GM12878 (cell line): ENCODE results near the gene RANBP1. TPM values are rescaled to one million over a fixed set of nuclear protein-coding genes. Genes with fewer than 3 reads are reported as not detected.

Source experiments
- ATAC-seq: fragments of 200-7000 bp; cut with Tn5 transposase; 3 replicates; pipeline ENCODE4 v1.9.1; 2020; ENCODE audit warnings: mild to moderate bottlenecking, moderate library complexity
- BruUV-seq: library from RNA; stranded (reverse); fragments of 400-500 nt; replicated peaks from 2 replicates; lab custom pipeline; 2021; lab: Mats Ljungman, UMichigan
- CTCF ChIA-PET: fragments of 300-600 bp; sonication (Branson Sonifier 250); formaldehyde crosslinking; extraction: SDS; loops from one replicate; lab custom pipeline; 2021; ENCODE audit warnings: inconsistent platforms; lab: Yijun Ruan, JAX
- POLR2A ChIA-PET: fragments of 350-600 bp; formaldehyde crosslinking; extraction: SDS; loops from one replicate; lab custom pipeline; 2021; ENCODE audit warnings: inconsistent platforms; lab: Charles Lee
- RAD21 ChIA-PET: fragments of 300-600 bp; sonication (Branson Sonifier 250); formaldehyde crosslinking; loops from one replicate; lab custom pipeline; 2023; ENCODE audit warnings: antibody characterized with exemption; ENCODE audit not compliant: unreplicated experiment; lab: Charles Lee
- SMC1A ChIA-PET: fragments of 300-600 bp; sonication (Branson Sonifier 250); formaldehyde crosslinking; loops from one replicate; lab custom pipeline; 2023; ENCODE audit not compliant: unreplicated experiment, uncharacterized antibody; lab: Charles Lee
- DNase-seq: peaks from one replicate; pipeline ENCODE4 v3.0.0-alpha.2; 2011; ENCODE audit warnings: low read depth, low spot score
- FAIRE-seq: peaks from 3 replicates; lab custom pipeline; 2011; peaks lifted over from hg19 to GRCh38; lab: Jason Lieb, UNC
- H2AFZ ChIP-seq: 2 replicates; pipeline ENCODE4 v1.6.0; 2011; ENCODE audit warnings: low read depth, low read length, control low read depth; ENCODE audit not compliant: control insufficient read depth
- H3K27ac ChIP-seq: 2 replicates; pipeline ENCODE4 v1.5.1; 2011; ENCODE audit warnings: control low read depth; ENCODE audit not compliant: control insufficient read depth, insufficient read depth
- H3K27me3 ChIP-seq, 2 experiments: replicated peaks in 1 of 2; 2 replicates each; pipeline versions ENCODE4 v1.6.0 to v1.6.1; 2011; ENCODE audit warnings: low read length in 1 of 2; ENCODE audit not compliant: control insufficient read depth in 2 of 2, insufficient read depth in 2 of 2
- H3K36me3 ChIP-seq, 2 experiments: 2 replicates each; pipeline ENCODE4 v1.5.1; 2011; ENCODE audit warnings: low read length in 1 of 2; ENCODE audit not compliant: control insufficient read depth in 2 of 2, insufficient read depth in 2 of 2
- H3K4me1 ChIP-seq: 2 replicates; pipeline ENCODE4 v1.6.1; 2011; ENCODE audit warnings: mild to moderate bottlenecking, low read length, moderate library complexity, mixed read lengths; ENCODE audit not compliant: control insufficient read depth, insufficient read depth
- H3K4me2 ChIP-seq: 2 replicates; pipeline ENCODE4 v1.6.0; 2011; ENCODE audit warnings: control low read depth; ENCODE audit not compliant: control insufficient read depth, insufficient read depth
- H3K4me3 ChIP-seq: fragments of 200-600 bp; sonication (generic); 2 replicates; pipeline ENCODE4 v1.5.1; 2016
- H3K79me2 ChIP-seq: 2 replicates; pipeline ENCODE4 v1.6.0; 2011; ENCODE audit warnings: low read length; ENCODE audit not compliant: control insufficient read depth, insufficient read depth
- H3K9ac ChIP-seq: 2 replicates; pipeline ENCODE4 v1.8.0; 2011; ENCODE audit warnings: low read length, control low read depth, mixed read lengths; ENCODE audit not compliant: control insufficient read depth, insufficient read depth
- H3K9me3 ChIP-seq: replicated peaks from 3 replicates; pipeline ENCODE4 v1.5.1; 2011; ENCODE audit warnings: mild to moderate bottlenecking, low read length; ENCODE audit not compliant: control insufficient read depth, insufficient read depth
- H4K20me1 ChIP-seq: 2 replicates; pipeline ENCODE4 v1.6.0; 2011; ENCODE audit not compliant: control insufficient read depth, insufficient read depth
- CUX1 ChIP-seq: IDR thresholded peaks from 2 replicates; pipeline ENCODE4 v1.6.1; 2012; ENCODE audit warnings: improper control_type of control experiment, low read depth, low read length; ENCODE audit not compliant: insufficient replicate concordance
- EP300 ChIP-seq, 2 experiments: fragments of 150-350 bp in 1 of 2; IDR thresholded peaks; 2 replicates each; pipeline ENCODE4 v1.6.1; 2011 to 2012; ENCODE audit warnings: low read depth in 2 of 2, low read length in 2 of 2, borderline replicate concordance in 1 of 2, improper control_type of control experiment in 1 of 2, inconsistent platforms in 1 of 2; ENCODE audit not compliant: control insufficient read depth in 1 of 2
- ESRRA ChIP-seq: IDR thresholded peaks from 2 replicates; pipeline ENCODE4 v1.6.1; 2012; ENCODE audit warnings: mild to moderate bottlenecking, low read length, improper control_type of control experiment
- HDAC6 ChIP-seq: fragments of 200-600 bp; sonication (generic); IDR thresholded peaks from one replicate; pipeline ENCODE4 v1.8.0; 2017; ENCODE audit warnings: antibody characterized with exemption; ENCODE audit not compliant: unreplicated experiment
- MYB ChIP-seq: fragments of 150-350 bp; IDR thresholded peaks from 2 replicates; pipeline ENCODE4 v1.6.1; 2014; ENCODE audit warnings: mild to moderate bottlenecking, low read depth, low read length, borderline replicate concordance
- NKRF ChIP-seq: fragments of 450-650 bp; conservative IDR thresholded peaks from 2 replicates; pipeline ENCODE4 v1.6.1; 2017; ENCODE audit warnings: mild to moderate bottlenecking, moderate library complexity
- PML ChIP-seq: IDR thresholded peaks from 2 replicates; pipeline ENCODE4 v1.6.1; 2012; ENCODE audit warnings: low read length, inconsistent platforms
- RELB ChIP-seq: fragments of 450-650 bp; IDR thresholded peaks from 2 replicates; pipeline ENCODE4 v1.6.1; 2017; ENCODE audit warnings: low read depth, mild to moderate bottlenecking, moderate library complexity
- SP1 ChIP-seq: IDR thresholded peaks from one replicate; pipeline ENCODE4 v1.6.1; 2011; ENCODE audit warnings: low read depth, low read length
- SREBF2 ChIP-seq: IDR thresholded peaks from 2 replicates; pipeline ENCODE4 v1.6.1; 2012; ENCODE audit warnings: mild to moderate bottlenecking, low read length
- ZBED1 ChIP-seq: IDR thresholded peaks from 2 replicates; pipeline ENCODE4 v1.6.1; 2016; ENCODE audit warnings: borderline replicate concordance
- ZSCAN29 ChIP-seq: fragments of 450-650 bp; IDR thresholded peaks from 2 replicates; pipeline ENCODE4 v1.6.1; 2017; ENCODE audit warnings: mild to moderate bottlenecking, moderate library complexity
- WGBS: methylation state at CpG from one replicate; pipeline ENCODE4 v1.1.6; 2016; ENCODE audit warnings: low lambda C conversion rate; ENCODE audit not compliant: insufficient replicate concordance, insufficient coverage; ENCODE audit errors: missing lambda C conversion rate; 5-methylcytosine and 5-hydroxymethylcytosine counted together
- in situ Hi-C: fragments of 300-500 bp; cut with MboI; formaldehyde crosslinking; loops from 9 replicates; pipeline ENCODE4 v1.14.3; 2018; ENCODE audit warnings: mixed read lengths
- intact Hi-C: fragments of 100-400 bp; cut with micrococcal nuclease; formaldehyde crosslinking; loops from one replicate; pipeline ENCODE4 v1.14.2; 2022; ENCODE audit not compliant: unreplicated experiment
- polyA plus RNA-seq, 11 experiments: library from polyadenylated mRNA; depleted of rRNA in 4 of 11; unstranded in 6 of 11; stranded (reverse) in 5 of 11; fragments of >200 nt; fragmentation: Nextera tagmentation in 4 of 11; fragmentation: Illumina TruSeq in 1 of 11; extraction: Ambion mirVana in 4 of 11; extraction: Trizol in 1 of 11; gene quantifications; 1 replicate in 1 of 11; 2 replicates in 10 of 11; pipeline versions ENCODE4 v1.2.1 to v1.2.3, GENCODE V29; 2011 to 2016; ENCODE audit warnings: inconsistent platforms in 2 of 11, missing spikeins in 2 of 11, low read depth in 1 of 11
- total RNA-seq, 4 experiments: library from RNA; depleted of rRNA in 3 of 4; stranded (reverse); fragments of >200 nt in 3 of 4; fragmentation: Illumina TruSeq in 1 of 4; extraction: Trizol in 1 of 4; gene quantifications; 2 replicates each; pipeline versions ENCODE4 v1.2.1 to v1.2.3, GENCODE V29; 2013 to 2021

The RANBP1 gene
- total and polyA plus RNA-seq, 10 of the 15 experiments (the other 5 are each of a cell fraction or from before 2014, with no cell fraction given): 55.3 to 808 (median 394) TPM

- SMC1A ChIA-PET: no interaction called here
- ATAC-seq (no peak), DNase-seq (no peak), FAIRE-seq (no peak)
- Histone ChIP-seq H3K4me2 (no peak within 1 kb of the TSS), H3K4me1 (peaks cover 4% of the 10 kb centered on the region; the same call in 1 of the 2 replicates), H3K27ac (no peak within 1 kb of the TSS), H2AFZ (no peak within 1 kb of the TSS), H3K4me3 (no peak within 1 kb of the TSS), H3K36me3 (no peaks in the 10 kb centered on the region), H3K79me2 (no peaks in the 10 kb centered on the region), H3K9ac (no peak within 1 kb of the TSS), H3K9me3 (no peaks in the 10 kb centered on the region), H4K20me1 (no peaks in the 10 kb centered on the region), H3K27me3 (no peaks in the 10 kb centered on the region; a peak in 1 of 4 replicates)
- 37% methylated on average over 11 of the region's 14 CpGs for WGBS
- CTCF ChIA-PET: interaction anchor here (0.7 kb wide), 1 partner anchor 87 kb away, joined by 3 read pairs; no protein-coding TSS in a partner anchor
- no TSS peak for BruUV-seq
- in situ Hi-C loops (loop anchor here (10.0 kb wide), 2 partner anchors 114 to 144 kb away; partner anchors contain the start of gene RTN4R), intact Hi-C loops (no loop called here)
- POLR2A ChIA-PET: no interaction called here
- RAD21 ChIA-PET: no interaction called here
- TF ChIP-seq ZSCAN29 (no peak), ZBED1 (no peak), MYB (no peak), RELB (no peak), SP1 (no peak), SREBF2 (no peak), NKRF (no peak), PML (no peak), ESRRA (no peak), CUX1 (no peak), EP300 (IDR thresholded peaks at IDR 0.05; ENCODE audit: borderline replicate concordance in 1 of 2, control insufficient read depth in 1 of 2, low read depth in 2 of 2, low read length in 2 of 2) (no peak), HDAC6 (no peak)
Measured at GRCh38 chr22:20150381-20151275, 34.7 kb downstream of the RANBP1 start, which contains the start of gene CCDC188. Gene CCDC188, minus strand, starts transcription at chr22:20151055. Its CDS starts 69 bp downstream, at chr22:20150986.
